ENCODE measurements around the gene TLR8. TPM values are rescaled to one million over a fixed set of nuclear protein-coding genes. Genes with fewer than 3 reads are reported as not detected.

TLR8 gene
- total RNA-seq (ENCODE audit: insufficient read depth, low replicate concordance) = 1.7 TPM

DNA sequence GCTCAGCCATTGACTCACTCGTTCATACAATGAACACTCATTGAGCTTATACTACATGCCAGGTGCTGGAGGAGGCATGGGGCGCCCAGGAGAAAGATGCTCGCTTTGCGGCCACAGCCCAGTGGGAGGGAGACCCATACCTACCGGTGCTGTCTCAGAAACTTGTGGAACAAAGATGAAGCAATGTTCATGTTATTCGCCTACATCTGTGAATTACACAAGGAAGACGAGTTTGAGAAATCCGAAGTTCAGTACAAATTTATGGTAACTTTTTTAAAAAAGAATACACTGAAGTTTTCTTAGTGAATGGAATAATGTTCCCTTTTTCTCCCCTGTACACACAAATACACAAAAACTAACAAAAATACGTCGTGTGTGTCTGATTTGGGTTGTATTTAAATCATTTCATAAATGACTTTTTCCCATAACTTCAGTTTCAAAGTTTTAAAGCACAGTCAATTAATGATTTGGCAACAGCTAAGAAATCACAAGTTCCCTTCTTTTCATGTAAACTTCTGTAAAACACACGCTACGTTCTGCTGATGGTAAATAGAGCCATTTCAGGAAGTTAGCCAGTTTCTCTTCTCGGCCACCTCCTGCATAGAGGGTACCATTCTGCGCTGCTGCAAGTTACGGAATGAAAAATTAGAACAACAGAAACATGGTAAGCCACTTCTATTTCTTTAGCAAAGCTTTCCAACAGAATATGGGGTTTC is at the start of gene TLR8:
TSS of gene TLR8 (plus strand) at position 575 of the 716 bp plus-strand sequence. CDS start at position 662, 87 bp downstream.
- DNase-seq (ENCODE audit: low spot score) = no peak

DNA sequence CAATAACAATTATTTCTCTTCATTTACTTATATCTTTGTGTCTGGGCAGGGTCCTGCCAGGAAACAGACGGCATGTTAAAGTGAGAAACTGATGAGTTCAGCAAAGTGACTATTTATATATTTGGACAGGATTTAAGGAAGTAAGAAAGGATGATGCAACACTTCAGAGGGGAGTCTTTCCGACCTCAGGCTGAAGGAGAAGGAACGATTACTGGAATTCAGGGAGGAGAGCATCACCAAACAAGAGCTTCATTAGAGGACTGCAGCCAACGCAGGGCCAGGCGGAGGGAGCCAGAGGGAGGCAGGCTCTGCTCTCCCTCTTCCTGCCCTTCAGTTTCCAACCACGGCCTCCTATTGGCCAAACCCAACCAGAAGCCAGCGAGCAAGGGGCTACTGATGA is 41.1 kb upstream of the TLR8 start:
- DNase-seq (ENCODE audit: low spot score) = peak; percentile 44

DNA sequence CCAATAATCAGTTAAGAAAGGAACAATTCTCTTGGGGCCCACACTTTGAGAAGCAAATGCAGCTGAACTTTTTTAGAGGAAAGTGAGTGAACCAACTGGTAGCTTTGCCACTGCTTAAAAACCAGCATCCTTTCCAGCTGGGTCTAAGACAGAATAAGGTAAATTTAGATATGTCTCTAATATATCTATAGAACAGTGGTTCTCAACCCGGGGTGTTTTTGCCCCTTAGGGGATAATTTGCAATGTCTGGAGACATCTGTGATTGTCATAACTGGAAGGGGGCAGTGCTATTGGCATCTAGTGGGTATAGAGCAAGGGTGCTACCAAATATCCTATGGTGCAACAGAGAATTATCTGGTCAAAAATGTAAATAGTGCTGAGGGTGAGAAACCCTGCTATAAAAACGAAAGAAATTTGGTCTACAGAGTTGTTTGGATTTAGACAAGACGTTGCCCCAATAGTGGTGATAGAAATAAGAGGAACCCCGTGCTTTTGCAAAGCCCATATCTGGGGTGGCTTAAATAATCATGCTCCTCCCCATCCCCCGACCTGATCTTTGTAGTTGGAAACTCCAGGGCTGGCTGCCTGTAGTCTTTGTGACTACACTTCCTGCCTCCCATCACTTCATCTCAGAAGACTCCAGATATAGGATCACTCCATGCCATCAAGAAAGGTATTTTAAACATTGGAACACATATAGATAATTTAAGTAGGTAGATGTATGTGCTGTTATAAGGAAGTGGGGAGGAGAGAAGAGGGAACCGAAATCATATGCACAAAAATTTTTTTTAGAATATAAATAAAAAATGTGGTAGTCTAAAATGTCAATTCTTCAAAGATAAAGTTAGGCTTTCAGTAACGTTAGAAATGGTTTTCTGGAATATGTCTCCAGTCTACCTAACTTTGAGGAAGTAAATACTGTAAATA is 39.7 kb upstream of the TLR8 start, which contains the start of gene TLR7:
TSS of gene TLR7 (plus strand) at position 622 of the 927 bp plus-strand sequence. CDS start 507 bp downstream, outside the sequence.
- DNase-seq (ENCODE audit: low spot score) = no peak

DNA sequence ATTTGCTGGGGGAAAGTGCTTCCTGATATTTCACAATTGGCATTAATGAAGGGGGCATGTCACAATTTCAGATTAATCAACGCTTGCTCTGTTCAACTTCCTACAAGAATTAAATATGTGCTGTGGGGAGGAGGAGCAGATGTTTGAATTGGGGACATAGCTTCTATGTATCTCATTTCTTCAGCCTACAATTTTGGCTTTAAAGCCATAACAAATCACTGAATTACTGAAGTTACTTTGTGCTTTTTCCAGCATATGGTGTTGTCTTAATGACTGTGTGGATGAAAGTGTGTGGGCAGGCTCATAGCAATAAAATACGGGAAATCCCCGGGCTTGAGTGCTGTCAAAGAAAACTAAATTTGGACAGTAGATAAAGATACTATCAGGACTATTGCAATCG is 38.7 kb upstream of the TLR8 start:
- DNase-seq (ENCODE audit: low spot score) = peak; percentile 5

DNA sequence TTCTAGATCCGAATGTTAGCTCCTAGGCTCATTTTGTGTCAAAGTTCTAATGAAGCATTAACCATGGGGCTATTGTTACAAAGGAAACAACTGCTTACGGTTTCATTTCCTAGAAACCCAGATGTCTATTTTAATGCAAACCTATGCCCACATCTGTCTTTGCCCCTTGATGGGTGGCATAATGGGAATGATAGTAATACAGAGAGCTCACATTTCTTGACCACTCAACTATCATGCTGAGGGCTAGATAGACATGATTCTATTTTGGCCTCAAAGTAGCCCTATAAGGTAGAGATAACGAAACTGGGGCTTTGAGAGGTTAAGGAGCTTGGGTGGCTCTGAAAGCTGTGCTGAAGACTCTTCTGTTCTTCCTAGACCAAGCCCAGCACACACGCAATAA is 37.7 kb upstream of the TLR8 start:
- DNase-seq (ENCODE audit: low spot score) = no peak

DNA sequence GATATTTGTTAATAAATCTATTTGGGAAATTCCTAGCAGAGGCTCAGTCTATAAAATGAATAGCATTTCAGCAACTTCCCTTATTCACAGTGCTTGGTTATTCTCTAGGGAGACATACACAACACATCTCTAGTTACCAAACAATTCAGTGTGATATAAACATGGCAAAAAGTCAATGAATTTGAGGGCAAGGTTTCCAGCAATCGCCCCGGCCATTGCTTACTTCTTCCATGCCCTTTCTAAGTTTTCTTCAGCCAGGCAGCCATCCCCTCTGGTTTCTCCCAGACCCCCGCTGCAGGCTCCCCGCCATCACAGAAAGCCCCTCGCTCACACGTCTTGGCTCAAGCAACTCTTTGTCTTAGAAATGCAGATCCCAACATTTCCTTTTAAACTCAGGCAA is 35.2 kb upstream of the TLR8 start:
- no peak for DNase-seq (ENCODE audit: low spot score)

DNA sequence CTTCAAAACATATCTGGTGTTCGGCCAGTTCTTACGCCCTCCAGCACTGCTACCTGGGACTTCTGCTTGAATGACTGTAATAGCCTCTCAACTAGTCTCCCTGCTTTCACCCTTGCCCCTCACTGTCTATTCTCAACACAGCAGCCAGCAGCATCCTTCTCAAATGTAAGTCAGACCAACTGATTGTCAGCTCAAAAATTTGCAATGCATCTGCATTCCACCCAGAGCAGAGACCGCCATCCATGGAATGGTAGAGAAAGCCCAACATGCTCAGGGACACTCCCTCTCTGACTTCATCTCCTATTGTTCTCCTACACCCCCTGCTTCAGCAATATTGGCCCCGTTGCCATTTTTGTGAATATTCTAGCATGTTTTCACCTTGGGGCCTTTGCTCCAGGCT is 33.7 kb upstream of the TLR8 start:
- DNase-seq (ENCODE audit: low spot score) = no peak

DNA sequence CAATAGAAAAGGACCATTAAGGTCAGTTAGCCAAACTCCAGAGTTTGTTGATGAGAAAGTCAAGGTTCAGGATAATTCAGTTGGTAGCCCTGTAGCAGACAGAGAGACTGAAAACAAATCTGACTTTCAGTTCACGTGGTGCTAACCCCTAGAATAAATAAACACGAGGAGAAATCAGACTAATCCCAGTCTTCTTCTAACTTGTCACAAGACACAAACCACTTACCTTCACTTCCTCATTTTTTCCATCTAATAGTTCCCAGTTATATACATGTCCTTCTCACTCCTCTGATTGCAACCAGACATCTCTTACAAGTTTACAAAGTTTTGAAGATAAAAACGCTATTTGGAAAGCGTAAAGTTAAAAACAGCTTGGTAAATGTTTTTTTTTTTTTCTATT is 31.8 kb upstream of the TLR8 start:
- DNase-seq (ENCODE audit: low spot score) = no peak

DNA sequence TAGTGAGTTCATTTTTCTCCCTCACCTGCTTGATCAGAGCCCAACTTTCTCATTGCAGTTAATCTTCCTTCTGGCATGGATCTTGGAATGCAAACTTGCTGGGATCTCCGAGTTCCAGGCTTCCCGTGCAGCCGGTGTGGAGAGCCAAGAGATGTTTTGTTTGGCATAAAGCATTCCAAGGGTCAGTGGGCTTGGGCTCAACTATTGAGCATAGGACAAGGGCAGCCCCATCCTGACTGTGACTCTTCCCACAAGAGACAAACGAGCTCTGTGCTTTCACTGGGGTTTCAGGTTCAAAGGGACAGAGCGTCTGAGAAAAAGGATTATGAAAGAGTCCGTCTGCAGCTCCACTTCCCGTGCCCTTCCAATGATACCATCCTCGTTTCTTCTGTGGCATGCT is 29.0 kb upstream of the TLR8 start:
- DNase-seq (ENCODE audit: low spot score) = no peak

DNA sequence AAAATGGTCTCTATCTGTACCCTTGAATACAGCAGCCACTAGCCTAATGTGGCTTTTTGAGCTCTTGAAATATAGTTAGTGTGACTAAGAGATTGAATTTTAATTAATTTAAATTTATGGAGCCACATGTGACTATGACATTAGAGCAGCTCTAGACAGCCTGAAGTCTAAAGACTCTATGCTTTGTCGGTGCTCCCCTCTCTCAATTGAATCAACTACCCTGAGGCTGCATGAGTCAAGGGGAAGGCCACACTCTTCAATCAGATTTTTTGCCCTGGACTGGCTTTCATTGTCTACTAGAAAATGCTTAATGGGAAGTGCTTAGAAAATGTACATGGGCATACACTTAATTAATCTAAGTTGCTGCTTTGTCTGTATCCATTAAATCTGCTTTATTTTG is 27.9 kb upstream of the TLR8 start:
- DNase-seq (ENCODE audit: low spot score) = no peak

DNA sequence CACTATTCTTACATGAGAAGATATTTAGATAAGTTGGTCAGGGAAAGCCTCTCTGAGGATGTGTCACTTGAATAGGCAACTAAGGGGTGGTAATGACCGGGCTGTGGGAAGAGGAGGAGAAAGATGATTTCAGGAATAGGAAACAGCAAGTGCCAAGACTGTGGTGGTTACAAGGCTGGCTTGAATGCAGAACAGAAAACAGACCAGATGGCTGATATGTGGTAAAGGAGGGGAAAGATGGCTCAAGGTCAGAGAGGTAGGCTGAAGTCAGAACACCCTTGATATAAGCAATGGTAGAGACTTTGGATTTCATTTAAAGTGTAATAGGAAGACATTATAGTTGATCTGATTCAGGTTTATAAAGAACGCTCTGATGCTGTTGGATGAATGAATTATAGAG is 24.5 kb upstream of the TLR8 start:
- DNase-seq (ENCODE audit: low spot score) = no peak

DNA sequence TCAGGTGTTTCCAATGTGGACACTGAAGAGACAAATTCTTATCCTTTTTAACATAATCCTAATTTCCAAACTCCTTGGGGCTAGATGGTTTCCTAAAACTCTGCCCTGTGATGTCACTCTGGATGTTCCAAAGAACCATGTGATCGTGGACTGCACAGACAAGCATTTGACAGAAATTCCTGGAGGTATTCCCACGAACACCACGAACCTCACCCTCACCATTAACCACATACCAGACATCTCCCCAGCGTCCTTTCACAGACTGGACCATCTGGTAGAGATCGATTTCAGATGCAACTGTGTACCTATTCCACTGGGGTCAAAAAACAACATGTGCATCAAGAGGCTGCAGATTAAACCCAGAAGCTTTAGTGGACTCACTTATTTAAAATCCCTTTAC is 20.9 kb upstream of the TLR8 start:
- no peak for DNase-seq (ENCODE audit: low spot score)

DNA sequence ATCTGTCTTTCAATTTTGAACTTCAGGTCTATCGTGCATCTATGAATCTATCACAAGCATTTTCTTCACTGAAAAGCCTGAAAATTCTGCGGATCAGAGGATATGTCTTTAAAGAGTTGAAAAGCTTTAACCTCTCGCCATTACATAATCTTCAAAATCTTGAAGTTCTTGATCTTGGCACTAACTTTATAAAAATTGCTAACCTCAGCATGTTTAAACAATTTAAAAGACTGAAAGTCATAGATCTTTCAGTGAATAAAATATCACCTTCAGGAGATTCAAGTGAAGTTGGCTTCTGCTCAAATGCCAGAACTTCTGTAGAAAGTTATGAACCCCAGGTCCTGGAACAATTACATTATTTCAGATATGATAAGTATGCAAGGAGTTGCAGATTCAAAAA is 19.9 kb upstream of the TLR8 start:
- DNase-seq (ENCODE audit: low spot score) = no peak

DNA sequence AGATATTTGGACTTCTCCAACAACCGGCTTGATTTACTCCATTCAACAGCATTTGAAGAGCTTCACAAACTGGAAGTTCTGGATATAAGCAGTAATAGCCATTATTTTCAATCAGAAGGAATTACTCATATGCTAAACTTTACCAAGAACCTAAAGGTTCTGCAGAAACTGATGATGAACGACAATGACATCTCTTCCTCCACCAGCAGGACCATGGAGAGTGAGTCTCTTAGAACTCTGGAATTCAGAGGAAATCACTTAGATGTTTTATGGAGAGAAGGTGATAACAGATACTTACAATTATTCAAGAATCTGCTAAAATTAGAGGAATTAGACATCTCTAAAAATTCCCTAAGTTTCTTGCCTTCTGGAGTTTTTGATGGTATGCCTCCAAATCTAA is 19.3 kb upstream of the TLR8 start:
- DNase-seq (ENCODE audit: low spot score) = no peak

DNA sequence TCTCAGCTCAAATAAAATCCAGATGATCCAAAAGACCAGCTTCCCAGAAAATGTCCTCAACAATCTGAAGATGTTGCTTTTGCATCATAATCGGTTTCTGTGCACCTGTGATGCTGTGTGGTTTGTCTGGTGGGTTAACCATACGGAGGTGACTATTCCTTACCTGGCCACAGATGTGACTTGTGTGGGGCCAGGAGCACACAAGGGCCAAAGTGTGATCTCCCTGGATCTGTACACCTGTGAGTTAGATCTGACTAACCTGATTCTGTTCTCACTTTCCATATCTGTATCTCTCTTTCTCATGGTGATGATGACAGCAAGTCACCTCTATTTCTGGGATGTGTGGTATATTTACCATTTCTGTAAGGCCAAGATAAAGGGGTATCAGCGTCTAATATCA is 18.7 kb upstream of the TLR8 start:
- no peak for DNase-seq (ENCODE audit: low spot score)

DNA sequence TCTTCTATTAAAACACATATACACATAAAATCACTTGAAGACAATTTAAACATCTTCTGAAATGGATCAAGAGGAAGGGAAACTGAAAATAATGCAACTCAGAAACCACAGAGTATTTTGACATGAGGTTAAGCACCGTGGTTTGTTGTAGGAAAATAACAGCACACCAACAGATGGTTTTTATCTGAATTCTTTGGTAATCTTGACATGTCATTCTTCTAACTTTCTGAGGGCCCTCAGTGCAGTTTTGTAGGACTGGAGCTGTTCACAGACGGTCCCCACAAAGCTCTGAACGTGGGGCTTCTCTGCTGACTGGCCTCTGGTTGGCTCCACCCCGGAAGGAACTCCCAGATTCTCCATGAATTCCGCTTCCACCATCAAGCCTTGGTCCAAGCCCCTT is 16.0 kb upstream of the TLR8 start:
- no peak for DNase-seq (ENCODE audit: low spot score)

DNA sequence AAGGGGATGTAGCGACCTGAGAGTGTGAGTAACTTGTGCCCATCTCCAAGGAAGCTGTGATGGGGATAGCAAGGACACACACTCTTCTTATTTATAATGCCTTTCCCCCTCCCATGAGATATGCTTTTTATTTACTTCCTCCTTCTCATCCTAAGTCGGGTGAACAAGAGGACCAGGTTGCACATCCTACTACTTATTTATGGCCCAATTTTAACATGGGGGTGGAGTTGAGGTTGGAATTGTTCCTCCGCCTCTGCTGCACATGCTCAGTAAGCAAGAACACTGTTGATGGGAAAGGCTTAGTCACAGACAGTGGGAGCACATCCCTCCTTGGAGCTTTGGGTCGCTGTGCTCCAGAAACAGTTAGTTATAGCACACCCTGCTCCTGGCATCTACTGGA is 15.2 kb upstream of the TLR8 start:
- DNase-seq (ENCODE audit: low spot score) = no peak

DNA sequence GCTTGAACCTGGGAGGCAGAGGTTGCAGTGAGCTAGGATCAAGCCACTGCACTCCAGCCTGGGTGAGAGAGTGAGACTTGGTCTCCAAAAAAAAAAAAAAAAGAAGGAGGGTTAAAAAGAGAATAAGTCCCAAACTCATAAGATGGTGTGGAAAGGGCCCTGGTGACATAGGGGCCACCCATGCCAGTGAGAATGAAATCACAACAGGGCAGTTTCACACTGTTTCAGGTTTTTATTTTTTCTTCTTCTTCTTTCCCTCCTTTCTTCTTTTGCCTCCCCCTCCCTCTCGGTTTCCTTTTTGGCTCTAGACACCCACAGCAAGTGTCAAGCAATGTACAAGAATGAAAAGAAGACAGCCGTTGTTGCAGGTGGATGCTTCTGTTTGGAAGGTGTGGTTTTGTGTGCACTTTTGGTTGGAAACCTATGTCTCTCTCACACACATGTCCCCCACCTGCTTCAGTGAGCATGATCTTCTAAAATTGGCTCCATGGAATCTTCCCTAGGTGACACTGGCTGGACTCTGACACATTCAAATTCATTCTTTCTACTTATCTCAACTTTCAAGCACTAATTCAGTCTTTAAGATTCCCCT is 14.4 kb upstream of the TLR8 start:
- DNase-seq (ENCODE audit: low spot score) = no peak

DNA sequence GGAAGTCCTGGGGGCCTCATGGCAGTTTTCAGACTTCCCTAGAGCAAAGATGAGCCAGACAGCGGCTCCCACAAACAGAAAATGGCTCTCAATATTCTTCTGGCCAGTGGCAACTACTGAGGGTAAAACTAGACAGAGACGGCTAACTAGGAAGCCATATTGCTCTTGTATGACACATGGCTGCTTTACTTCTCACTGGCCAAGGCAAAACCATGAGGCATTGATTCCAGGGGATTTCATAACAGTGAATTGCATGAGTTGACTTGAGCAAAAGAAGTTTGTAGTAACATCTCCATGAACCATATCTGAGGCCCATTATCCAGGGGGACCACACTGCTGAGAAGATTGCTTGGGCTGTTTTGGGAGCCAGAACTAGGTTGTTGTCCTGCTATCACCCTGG is 13.7 kb upstream of the TLR8 start:
- DNase-seq (ENCODE audit: low spot score) = no peak

DNA sequence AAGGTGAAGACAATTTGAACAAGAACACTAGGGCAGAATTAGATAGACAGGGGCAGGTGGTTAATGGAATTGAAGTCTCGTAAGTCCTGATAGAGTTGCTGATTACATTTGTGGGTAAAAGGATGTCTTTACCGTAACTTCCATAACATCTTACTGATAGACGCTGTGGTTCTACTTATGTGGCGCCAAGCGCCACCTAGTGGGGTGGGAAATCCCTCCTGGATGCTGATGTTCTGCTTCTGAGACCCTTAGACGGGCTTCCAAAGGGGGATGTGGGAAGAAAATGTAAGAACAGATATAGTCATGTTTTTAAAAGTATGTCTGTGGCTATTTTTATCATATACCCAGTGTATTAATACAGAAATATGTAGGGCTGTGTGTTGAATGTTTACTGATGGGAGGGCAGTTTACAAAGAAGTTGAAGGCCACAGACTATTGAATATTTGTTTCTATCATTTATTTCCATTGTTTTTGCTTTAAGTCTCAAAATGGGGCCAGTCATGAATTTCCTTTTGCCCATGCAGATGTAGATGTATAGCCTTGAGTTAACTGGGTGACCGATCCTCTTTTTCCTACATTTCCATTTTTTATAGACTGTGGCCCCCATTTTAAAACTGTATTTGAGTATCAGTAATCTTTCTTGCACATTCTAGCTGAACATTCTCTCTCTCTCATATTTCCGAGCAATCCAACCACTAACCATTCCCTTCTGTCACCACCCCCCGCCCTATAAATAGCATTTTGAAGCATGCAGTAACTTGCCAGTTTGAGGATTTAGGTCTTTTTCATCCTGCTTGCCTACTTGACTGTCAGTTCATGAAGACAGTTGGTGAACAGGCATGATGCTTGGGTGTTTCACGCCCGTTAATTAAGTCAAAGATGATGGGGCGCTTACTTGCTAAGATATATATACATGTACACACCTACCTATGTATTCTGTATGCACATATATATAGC is 12.1 kb upstream of the TLR8 start:
- DNase-seq (ENCODE audit: low spot score) = peak; percentile 49

DNA sequence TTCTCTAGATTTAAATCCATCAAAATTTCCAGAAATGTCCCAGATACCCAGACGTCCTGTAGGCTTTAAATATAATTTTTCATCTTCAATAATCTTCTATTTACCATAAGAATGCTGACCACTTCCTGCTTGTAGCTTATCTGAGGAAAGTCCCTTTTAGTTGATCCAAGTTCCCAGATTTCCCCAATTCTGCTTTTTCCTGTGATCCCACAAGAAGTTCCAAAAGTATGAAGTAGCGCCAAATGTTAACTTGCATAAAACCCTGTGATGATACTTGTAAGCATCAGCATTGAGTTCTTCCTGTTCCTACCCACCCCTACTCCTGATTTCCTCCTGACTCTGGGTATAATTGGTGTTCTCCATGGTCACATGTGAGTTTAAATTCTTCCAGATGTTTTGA is 10.6 kb upstream of the TLR8 start:
- DNase-seq (ENCODE audit: low spot score) = no peak

All from umbilical cord (tissue), 2 donors.